ENCODE data around the gene STH.

Gene STH

GRCh38 chr17:46036491-46036890 lies 37.4 kb downstream of the STH start:
- TF ChIP-seq ZFP30 (CRISPR knock-in tag; IDR thresholded peaks at IDR 0.05): no peak
- TF ChIP-seq ZNF565 (CRISPR knock-in tag; conservative IDR thresholded peaks at IDR 0.05; ENCODE audit: low read depth): no peak
- TF ChIP-seq CSRNP3 (CRISPR knock-in tag; IDR thresholded peaks at IDR 0.05): no peak
- no peak for TF ChIP-seq CSDC2 (CRISPR knock-in tag; IDR thresholded peaks at IDR 0.05)
- no peak for TF ChIP-seq TCF4 (CRISPR knock-in tag; IDR thresholded peaks at IDR 0.05; ENCODE audit: borderline replicate concordance)
- TF ChIP-seq TOX (CRISPR knock-in tag; IDR thresholded peaks at IDR 0.05; ENCODE audit: borderline replicate concordance): no peak
- no peak for TF ChIP-seq GLIS3 (CRISPR knock-in tag; IDR thresholded peaks at IDR 0.05)
- TF ChIP-seq RARB (CRISPR knock-in tag; IDR thresholded peaks at IDR 0.05): no peak
- TF ChIP-seq BACH2 (CRISPR knock-in tag; IDR thresholded peaks at IDR 0.05; ENCODE audit: borderline replicate concordance): no peak
- TF ChIP-seq OSR1 (CRISPR knock-in tag; IDR thresholded peaks at IDR 0.05): no peak
- TF ChIP-seq ZFP3 (CRISPR knock-in tag; IDR thresholded peaks at IDR 0.05): no peak
- TF ChIP-seq ZNF70 (CRISPR knock-in tag; IDR thresholded peaks at IDR 0.05): no peak
- no peak for TF ChIP-seq TSHZ2 (CRISPR knock-in tag; IDR thresholded peaks at IDR 0.05)
- no peak for TF ChIP-seq ESRRG (CRISPR knock-in tag; IDR thresholded peaks at IDR 0.05)
- ATAC-seq: no peak

GRCh38 chr17:46037722-46038255 lies 38.7 kb downstream of the STH start:
- no peak for ATAC-seq
- TF ChIP-seq TCF4 (CRISPR knock-in tag; IDR thresholded peaks at IDR 0.05; ENCODE audit: borderline replicate concordance): peak; percentile 61; the same call in 1 of the 2 replicates
- TF ChIP-seq ZFP30 (CRISPR knock-in tag; IDR thresholded peaks at IDR 0.05): no peak

- ATAC-seq: no peak
- TF ChIP-seq ARNTL (CRISPR knock-in tag; IDR thresholded peaks at IDR 0.05; ENCODE audit: borderline replicate concordance, low read depth): no peak
- TF ChIP-seq TOX (CRISPR knock-in tag; IDR thresholded peaks at IDR 0.05; ENCODE audit: borderline replicate concordance): no peak
- no peak for TF ChIP-seq SNAI2 (CRISPR knock-in tag; IDR thresholded peaks at IDR 0.05)
- no peak for TF ChIP-seq CSDC2 (CRISPR knock-in tag; IDR thresholded peaks at IDR 0.05)
- TF ChIP-seq GLIS3 (CRISPR knock-in tag; IDR thresholded peaks at IDR 0.05): no peak
- no peak for TF ChIP-seq ZNF565 (CRISPR knock-in tag; conservative IDR thresholded peaks at IDR 0.05; ENCODE audit: low read depth)
- TF ChIP-seq ZFP3 (CRISPR knock-in tag; IDR thresholded peaks at IDR 0.05): no peak
- no peak for TF ChIP-seq ESRRG (CRISPR knock-in tag; IDR thresholded peaks at IDR 0.05)
- no peak for TF ChIP-seq BACH2 (CRISPR knock-in tag; IDR thresholded peaks at IDR 0.05; ENCODE audit: borderline replicate concordance)
- no peak for TF ChIP-seq ISL1 (CRISPR knock-in tag; IDR thresholded peaks at IDR 0.05)
- TF ChIP-seq POU6F1 (CRISPR knock-in tag; IDR thresholded peaks at IDR 0.05; ENCODE audit: borderline replicate concordance, low read depth): no peak
- TF ChIP-seq ZC3H10 (CRISPR knock-in tag; IDR thresholded peaks at IDR 0.05): no peak
Measured at GRCh38 chr17:46038414-46038813, 39.4 kb downstream of the STH start.

GRCh38 chr17:46038937-46039336 lies 39.9 kb downstream of the STH start:
- ATAC-seq: no peak
- TF ChIP-seq TCF4 (CRISPR knock-in tag; IDR thresholded peaks at IDR 0.05; ENCODE audit: borderline replicate concordance) (no peak), GLIS3 (CRISPR knock-in tag; IDR thresholded peaks at IDR 0.05) (no peak), ESRRG (CRISPR knock-in tag; IDR thresholded peaks at IDR 0.05) (no peak), ZNF565 (CRISPR knock-in tag; conservative IDR thresholded peaks at IDR 0.05; ENCODE audit: low read depth) (no peak), ZC3H10 (CRISPR knock-in tag; IDR thresholded peaks at IDR 0.05) (no peak), OSR1 (CRISPR knock-in tag; IDR thresholded peaks at IDR 0.05) (no peak), TOX (CRISPR knock-in tag; IDR thresholded peaks at IDR 0.05; ENCODE audit: borderline replicate concordance) (no peak), CSRNP3 (CRISPR knock-in tag; IDR thresholded peaks at IDR 0.05) (no peak), PPARA (CRISPR knock-in tag; IDR thresholded peaks at IDR 0.05; ENCODE audit: borderline replicate concordance) (no peak), CSDC2 (CRISPR knock-in tag; IDR thresholded peaks at IDR 0.05) (no peak), TSHZ2 (CRISPR knock-in tag; IDR thresholded peaks at IDR 0.05) (no peak), ZNF70 (CRISPR knock-in tag; IDR thresholded peaks at IDR 0.05) (no peak), ARNTL (CRISPR knock-in tag; IDR thresholded peaks at IDR 0.05; ENCODE audit: borderline replicate concordance, low read depth) (no peak), CREB5 (CRISPR knock-in tag; IDR thresholded peaks at IDR 0.05; ENCODE audit: low read depth) (no peak), SNAI2 (CRISPR knock-in tag; IDR thresholded peaks at IDR 0.05) (no peak), ZNF8 (CRISPR knock-in tag; IDR thresholded peaks at IDR 0.05) (no peak), RARB (CRISPR knock-in tag; IDR thresholded peaks at IDR 0.05) (no peak)
